GM06990 (cell line): Measurements from ENCODE around the gene SEMA6A.

Source experiments
- DNase-seq: peaks from one replicate; pipeline ENCODE4 v3.0.0-alpha.2; 2011; ENCODE audit not compliant: insufficient read length; ENCODE audit errors: extremely low read depth
- H3K27me3 ChIP-seq: replicated peaks from 2 replicates; pipeline ENCODE4 v1.6.0; 2011; ENCODE audit warnings: low read length; ENCODE audit not compliant: control insufficient read depth, insufficient read depth
- H3K36me3 ChIP-seq: 2 replicates; pipeline ENCODE4 v1.5.1; 2011; ENCODE audit warnings: low read length; ENCODE audit not compliant: control insufficient read depth, insufficient read depth
- H3K4me3 ChIP-seq: replicated peaks from 2 replicates; pipeline ENCODE4 v1.5.1; 2011; ENCODE audit warnings: low read depth, mild to moderate bottlenecking, control low read depth, low read length
- TF ChIP-seq, protein P1 (sequence below): IDR thresholded peaks from 2 replicates; pipeline ENCODE4 v1.5.1; 2011; ENCODE audit warnings: low read length, control low read depth, mild to moderate bottlenecking, inconsistent platforms; ENCODE audit not compliant: insufficient read depth, poor library complexity, severe bottlenecking

SEMA6A gene

DNA sequence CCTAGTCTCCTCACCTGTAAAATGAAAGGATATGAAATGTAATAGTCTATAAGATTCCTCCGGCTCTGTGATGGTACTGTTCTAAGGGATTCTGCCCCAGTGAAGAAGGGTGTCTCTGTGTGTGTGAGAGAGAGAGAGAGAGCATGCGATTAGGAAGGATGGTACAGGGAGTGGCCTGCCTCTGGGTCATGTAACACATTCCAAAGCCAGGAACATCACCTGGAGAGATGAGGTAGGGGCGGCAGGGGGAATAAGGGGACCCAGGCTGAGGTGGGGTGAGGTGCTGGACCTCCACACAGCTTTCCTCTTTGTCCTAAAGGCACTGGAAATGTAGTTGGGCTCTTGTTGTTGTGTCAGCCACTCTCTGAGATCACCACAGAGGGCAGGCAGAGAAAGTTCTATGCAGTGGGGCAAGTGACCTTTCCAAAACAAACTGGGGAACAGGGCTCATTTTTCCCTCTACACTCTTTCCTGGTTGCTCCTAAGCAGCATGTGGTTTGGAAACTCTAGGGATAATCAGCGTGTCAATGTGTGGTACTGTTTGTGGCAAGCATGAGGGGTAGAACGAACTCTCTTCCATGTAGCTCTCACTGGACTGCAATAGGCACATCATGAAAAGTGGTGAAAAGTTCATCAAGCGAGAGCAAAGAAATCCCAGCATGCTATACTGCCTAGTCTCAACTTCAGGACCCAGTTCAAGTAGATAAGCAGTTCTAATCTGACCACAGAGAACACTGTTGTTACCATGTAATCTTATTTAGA, 65.0 kb downstream of the SEMA6A start:
- H3K27me3 ChIP-seq: no peaks in the 10 kb centered on the region; the same call in 1 of the 2 replicates
- no peaks in the 10 kb centered on the region for H3K36me3 ChIP-seq
- TF ChIP-seq, protein P1, sequence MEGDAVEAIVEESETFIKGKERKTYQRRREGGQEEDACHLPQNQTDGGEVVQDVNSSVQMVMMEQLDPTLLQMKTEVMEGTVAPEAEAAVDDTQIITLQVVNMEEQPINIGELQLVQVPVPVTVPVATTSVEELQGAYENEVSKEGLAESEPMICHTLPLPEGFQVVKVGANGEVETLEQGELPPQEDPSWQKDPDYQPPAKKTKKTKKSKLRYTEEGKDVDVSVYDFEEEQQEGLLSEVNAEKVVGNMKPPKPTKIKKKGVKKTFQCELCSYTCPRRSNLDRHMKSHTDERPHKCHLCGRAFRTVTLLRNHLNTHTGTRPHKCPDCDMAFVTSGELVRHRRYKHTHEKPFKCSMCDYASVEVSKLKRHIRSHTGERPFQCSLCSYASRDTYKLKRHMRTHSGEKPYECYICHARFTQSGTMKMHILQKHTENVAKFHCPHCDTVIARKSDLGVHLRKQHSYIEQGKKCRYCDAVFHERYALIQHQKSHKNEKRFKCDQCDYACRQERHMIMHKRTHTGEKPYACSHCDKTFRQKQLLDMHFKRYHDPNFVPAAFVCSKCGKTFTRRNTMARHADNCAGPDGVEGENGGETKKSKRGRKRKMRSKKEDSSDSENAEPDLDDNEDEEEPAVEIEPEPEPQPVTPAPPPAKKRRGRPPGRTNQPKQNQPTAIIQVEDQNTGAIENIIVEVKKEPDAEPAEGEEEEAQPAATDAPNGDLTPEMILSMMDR: no peak
- no peak overlapping the region for H3K4me3 ChIP-seq
- no peak for DNase-seq

DNA sequence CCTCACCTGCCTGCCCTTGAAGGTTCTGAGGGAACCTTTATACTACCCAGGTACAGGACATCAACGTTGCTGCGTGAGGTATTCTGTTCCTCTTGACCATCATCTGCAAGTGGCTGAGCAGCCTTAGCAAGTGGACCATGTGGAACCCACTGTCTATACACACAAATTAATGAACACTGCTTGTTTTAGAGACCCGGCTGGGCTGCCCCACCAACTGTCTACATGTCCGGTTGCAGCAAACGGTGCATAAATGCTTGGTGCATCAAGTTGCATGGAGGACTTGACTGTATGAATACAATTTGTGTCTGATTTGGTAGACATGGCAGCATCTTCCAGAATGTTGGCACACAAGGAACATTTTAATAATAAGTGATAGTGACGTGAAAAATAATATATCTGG, 65.8 kb downstream of the SEMA6A start:
- Histone ChIP-seq H3K36me3 (no peaks in the 10 kb centered on the region), H3K4me3 (no peak overlapping the region), H3K27me3 (no peaks in the 10 kb centered on the region; the same call in 1 of the 2 replicates)
- TF ChIP-seq, protein P1: no peak
- no peak for DNase-seq

DNA sequence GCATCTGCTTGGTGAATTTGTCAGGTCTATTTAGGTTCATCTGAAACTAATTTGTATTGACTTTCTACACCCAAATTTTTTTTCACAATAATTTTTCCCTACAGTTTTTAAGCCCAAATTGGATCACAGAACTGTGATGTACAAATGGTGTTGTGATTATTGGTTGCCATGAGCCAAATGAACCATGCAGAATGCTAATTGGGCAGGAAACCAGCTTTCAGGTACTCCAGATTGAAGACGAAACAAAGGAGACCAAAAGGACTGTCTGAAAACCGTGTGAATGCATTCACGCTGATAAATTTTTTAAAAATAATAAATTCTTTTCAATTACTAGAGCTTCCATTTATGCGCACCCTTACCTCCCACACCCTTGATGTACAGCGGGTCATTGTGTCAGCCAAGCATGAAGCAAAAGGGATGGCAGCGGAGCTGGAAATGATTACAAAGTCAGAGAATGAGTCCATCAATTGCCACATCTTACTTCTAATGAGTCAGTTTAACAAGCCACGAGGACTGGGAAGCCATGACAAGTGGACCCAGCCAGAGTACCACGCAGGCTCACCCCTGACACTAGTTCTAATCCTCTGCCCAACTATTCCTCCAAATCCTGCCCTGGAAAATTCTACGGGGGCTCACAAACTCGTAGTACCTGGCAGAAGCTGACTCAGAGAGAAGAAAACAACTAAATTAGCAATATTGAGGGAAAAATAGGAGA, 66.5 kb downstream of the SEMA6A start:
- TF ChIP-seq, protein P1: no peak
- DNase-seq: no peak

DNA sequence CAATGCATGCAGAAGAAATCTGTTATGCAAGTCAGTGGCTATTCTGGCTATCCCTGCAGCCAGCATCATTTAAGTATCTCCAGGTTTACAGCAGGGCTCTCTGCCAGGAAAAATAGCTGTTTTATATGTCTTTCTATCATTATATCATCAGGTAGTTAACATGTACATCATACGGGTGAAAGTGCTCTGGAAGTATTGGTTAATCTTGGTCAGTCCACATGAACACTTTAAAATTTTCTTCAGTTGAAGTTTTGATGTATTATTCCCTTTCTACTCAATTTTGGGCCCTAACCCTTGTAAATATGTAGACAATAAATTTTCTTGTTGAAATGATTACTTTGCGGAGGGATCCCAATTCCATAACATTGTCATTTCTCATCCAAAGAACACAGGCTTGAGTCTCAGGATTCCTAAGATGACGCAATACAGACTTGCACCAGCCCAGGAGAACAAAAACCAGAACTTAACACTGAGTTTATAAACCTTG, 67.5 kb downstream of the SEMA6A start:
- DNase-seq: no peak
- TF ChIP-seq, protein P1: no peak
- no peak overlapping the region for H3K4me3 ChIP-seq
- no peaks in the 10 kb centered on the region for H3K36me3 ChIP-seq
- H3K27me3 ChIP-seq: no peaks in the 10 kb centered on the region; the same call in 1 of the 2 replicates

More for the DNA sequence above, 66.5 kb downstream of the SEMA6A start:
- Histone ChIP-seq H3K36me3 (no peaks in the 10 kb centered on the region), H3K27me3 (no peaks in the 10 kb centered on the region; the same call in 1 of the 2 replicates), H3K4me3 (no peak overlapping the region)

DNA sequence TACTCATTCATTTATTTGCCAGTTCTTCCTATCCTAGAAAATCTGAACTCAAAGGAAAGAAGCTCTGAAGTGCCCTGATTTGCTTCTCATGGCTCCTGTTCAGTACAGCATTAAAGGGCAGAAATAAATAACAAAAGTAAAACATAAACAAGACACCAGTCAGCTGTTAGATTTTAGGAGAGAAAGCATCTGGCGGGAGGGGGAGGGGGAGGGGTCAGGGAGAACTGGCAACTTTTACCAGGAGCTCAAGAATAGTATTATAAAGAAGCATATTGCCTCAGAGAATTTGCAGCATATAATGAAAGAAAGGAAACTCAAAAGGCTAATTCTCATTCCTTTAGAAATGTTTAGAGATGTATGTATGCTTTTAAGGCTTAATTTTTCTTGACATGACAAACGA, 68.1 kb downstream of the SEMA6A start:
- TF ChIP-seq, protein P1: no peak

More for the DNA sequence above, 68.1 kb downstream of the SEMA6A start:
- no peaks in the 10 kb centered on the region; the same call in 1 of the 2 replicates for H3K27me3 ChIP-seq
- DNase-seq: no peak
- H3K4me3 ChIP-seq: no peak overlapping the region
- no peaks in the 10 kb centered on the region for H3K36me3 ChIP-seq
